A549 (cell line): ENCODE data around the gene SPTBN5. TPM values are rescaled to one million over a fixed set of nuclear protein-coding genes. Genes with fewer than 3 reads are reported as not detected.

ENCODE experiments used
- ATAC-seq, 2 experiments: fragments of 200-7000 bp in 1 of 2; fragments of >200 bp in 1 of 2; cut with Nextera tagmentation in 1 of 2; cut with Tn5 transposase in 1 of 2; 3 replicates each; pipeline versions ENCODE4 v1.8.0 to v1.9.1; 2018 to 2020; ENCODE audit warnings: mild to moderate bottlenecking in 1 of 2, moderate library complexity in 1 of 2
- CTCF ChIA-PET: fragments of 300-600 bp; sonication (Branson Sonifier 250); formaldehyde crosslinking; extraction: SDS; loops from one replicate; lab custom pipeline; 2021; ENCODE audit warnings: antibody characterized with exemption, inconsistent platforms; lab: Yijun Ruan, JAX
- POLR2A ChIA-PET: fragments of 350-600 bp; formaldehyde crosslinking; extraction: SDS; loops from one replicate; lab custom pipeline; 2021; ENCODE audit warnings: antibody characterized with exemption, inconsistent platforms; lab: Yijun Ruan, JAX
- DNase-seq, 2 experiments: peaks; one replicate each; pipeline versions ENCODE4 v3.0.0 to v3.0.0-alpha.2; 2011 to 2016; ENCODE audit warnings: low read depth in 1 of 2, low spot score in 1 of 2
- FAIRE-seq: peaks from 2 replicates; lab custom pipeline; 2011; peaks lifted over from hg19 to GRCh38; lab: Jason Lieb, UNC
- H3K27ac ChIP-seq, 2 experiments: fragments of >200 bp; sonication (Bioruptor Twin); formaldehyde crosslinking; 3 replicates each; pipeline ENCODE4 v1.5.1; 2016 to 2017
- H3K4me1 ChIP-seq: fragments of >200 bp; sonication (Bioruptor Twin); formaldehyde crosslinking; 3 replicates; pipeline ENCODE4 v1.6.1; 2016
- H3K4me2 ChIP-seq: fragments of >200 bp; sonication (Bioruptor Twin); formaldehyde crosslinking; 3 replicates; pipeline ENCODE4 v1.6.1; 2016
- H3K4me3 ChIP-seq: fragments of >200 bp; sonication (Bioruptor Twin); formaldehyde crosslinking; 3 replicates; pipeline ENCODE4 v1.5.1; 2016
- H3K9me3 ChIP-seq: fragments of >200 bp; sonication (Bioruptor Twin); formaldehyde crosslinking; 3 replicates; pipeline ENCODE4 v1.6.1; 2016
- ATOH8 ChIP-seq: fragments of 250-450 bp; sonication (Bioruptor Pico); IDR thresholded peaks from 2 replicates; pipeline ENCODE4 v1.5.0; 2020; ENCODE audit warnings: low read depth, mild to moderate bottlenecking, moderate library complexity
- BCL3 ChIP-seq: fragments of >200 bp; sonication (Bioruptor Twin); formaldehyde crosslinking; IDR thresholded peaks from 3 replicates; pipeline ENCODE4 v1.6.1; 2016
- BHLHE40 ChIP-seq: IDR thresholded peaks from 2 replicates; pipeline ENCODE4 v1.6.1; 2012; ENCODE audit warnings: low read depth, low read length, inconsistent platforms
- CBX2 ChIP-seq: fragments of 200-600 bp; sonication (generic); IDR thresholded peaks from 2 replicates; pipeline ENCODE4 v1.6.1; 2016; ENCODE audit warnings: low read depth, mild to moderate bottlenecking, borderline replicate concordance
- CBX8 ChIP-seq: fragments of 200-600 bp; sonication (generic); IDR thresholded peaks from 2 replicates; pipeline ENCODE4 v1.6.1; 2016
- EHF ChIP-seq: fragments of 250-450 bp; sonication (Bioruptor Pico); IDR thresholded peaks from 2 replicates; pipeline ENCODE4 v1.5.0; 2020; ENCODE audit warnings: mild to moderate bottlenecking
- ELK1 ChIP-seq: fragments of 150-350 bp; IDR thresholded peaks from 2 replicates; pipeline ENCODE4 v1.6.1; 2014; ENCODE audit warnings: low read depth, mild to moderate bottlenecking, low read length
- EP300 ChIP-seq, 2 experiments: fragments of >200 bp; sonication (Bioruptor Twin); formaldehyde crosslinking; IDR thresholded peaks; 2 replicates in 1 of 2; 3 replicates in 1 of 2; pipeline ENCODE4 v1.6.1; 2016 to 2017
- FOSL2 ChIP-seq, 2 experiments: fragments of 450-650 bp in 1 of 2; fragments of >200 bp in 1 of 2; sonication (Bioruptor Twin) in 1 of 2; formaldehyde crosslinking; IDR thresholded peaks; 2 replicates each; pipeline versions ENCODE4 v1.5.0 to v1.6.1; 2016 to 2020; ENCODE audit warnings: mild to moderate bottlenecking in 1 of 2, moderate library complexity in 1 of 2
- FOXS1 ChIP-seq: fragments of 250-450 bp; sonication (Bioruptor Pico); IDR thresholded peaks from 2 replicates; pipeline ENCODE4 v1.5.0; 2020; ENCODE audit warnings: mild to moderate bottlenecking, moderate library complexity
- HES2 ChIP-seq: fragments of >200 bp; sonication (Bioruptor Twin); formaldehyde crosslinking; IDR thresholded peaks from 2 replicates; pipeline ENCODE4 v1.6.1; 2016
- HMGXB4 ChIP-seq: fragments of 250-450 bp; sonication (Bioruptor Pico); IDR thresholded peaks from 2 replicates; pipeline ENCODE4 v1.5.0; 2021; ENCODE audit warnings: mild to moderate bottlenecking, moderate library complexity, borderline replicate concordance
- HOXA7 ChIP-seq: fragments of 250-450 bp; sonication (Bioruptor Pico); IDR thresholded peaks from 2 replicates; pipeline ENCODE4 v1.5.0; 2020; ENCODE audit warnings: mild to moderate bottlenecking, moderate library complexity
- HOXB13 ChIP-seq: fragments of 250-450 bp; sonication (Bioruptor Pico); IDR thresholded peaks from 2 replicates; pipeline ENCODE4 v1.5.0; 2020; ENCODE audit warnings: low read depth, mild to moderate bottlenecking, moderate library complexity
- JUNB ChIP-seq: fragments of >200 bp; sonication (Bioruptor Twin); formaldehyde crosslinking; IDR thresholded peaks from 2 replicates; pipeline ENCODE4 v1.6.1; 2016
- KDM1A ChIP-seq: fragments of 200-600 bp; sonication (generic); IDR thresholded peaks from 2 replicates; pipeline ENCODE4 v1.6.1; 2016; ENCODE audit warnings: low read depth, mild to moderate bottlenecking
- KDM5A ChIP-seq: fragments of 200-600 bp; sonication (generic); IDR thresholded peaks from 2 replicates; pipeline ENCODE4 v1.6.1; 2016; ENCODE audit warnings: antibody characterized with exemption, mild to moderate bottlenecking
- MYC ChIP-seq: IDR thresholded peaks from 2 replicates; pipeline ENCODE4 v1.6.1; 2012; ENCODE audit warnings: mild to moderate bottlenecking, inconsistent platforms, low read length, improper control_type of control experiment, borderline replicate concordance
- NPAS2 ChIP-seq: fragments of 250-450 bp; sonication (Bioruptor Pico); IDR thresholded peaks from 2 replicates; pipeline ENCODE4 v1.8.0; 2022; ENCODE audit warnings: mild to moderate bottlenecking, moderate library complexity, borderline replicate concordance
- PHF8 ChIP-seq: fragments of 200-600 bp; sonication (generic); IDR thresholded peaks from 2 replicates; pipeline ENCODE4 v1.6.1; 2016; ENCODE audit warnings: low read depth, mild to moderate bottlenecking, antibody characterized with exemption, moderate library complexity, borderline replicate concordance
- RAD21 ChIP-seq, 2 experiments: fragments of >200 bp in 1 of 2; sonication (Bioruptor Twin) in 1 of 2; formaldehyde crosslinking in 1 of 2; IDR thresholded peaks in 1 of 2; conservative IDR thresholded peaks in 1 of 2; 2 replicates in 1 of 2; 3 replicates in 1 of 2; pipeline ENCODE4 v1.6.1; 2012 to 2018; ENCODE audit warnings: inconsistent platforms in 1 of 2
- RFX5 ChIP-seq: fragments of 450-650 bp; IDR thresholded peaks from 2 replicates; pipeline ENCODE4 v1.7.1; 2014; ENCODE audit warnings: antibody characterized with exemption, mild to moderate bottlenecking, moderate library complexity
- RNF2 ChIP-seq: fragments of 200-600 bp; sonication (generic); IDR thresholded peaks from 2 replicates; pipeline ENCODE4 v1.6.1; 2016; ENCODE audit warnings: low read depth, mild to moderate bottlenecking, antibody characterized with exemption, moderate library complexity, borderline replicate concordance
- SMC3 ChIP-seq: fragments of >200 bp; sonication (Bioruptor Twin); formaldehyde crosslinking; IDR thresholded peaks from 3 replicates; pipeline ENCODE4 v1.6.1; 2018; ENCODE audit warnings: inconsistent platforms
- TFCP2L1 ChIP-seq: fragments of 250-450 bp; sonication (Bioruptor Pico); IDR thresholded peaks from 2 replicates; pipeline ENCODE4 v1.5.0; 2021; ENCODE audit warnings: mild to moderate bottlenecking
- TP53 ChIP-seq: fragments of 250-450 bp; sonication (Bioruptor Pico); IDR thresholded peaks from 2 replicates; pipeline ENCODE4 v1.5.0; 2021; ENCODE audit warnings: mild to moderate bottlenecking, moderate library complexity
- ZFP36 ChIP-seq: fragments of 450-650 bp; IDR thresholded peaks from 2 replicates; pipeline ENCODE4 v1.6.1; 2014; ENCODE audit warnings: borderline replicate concordance; ENCODE audit not compliant: partially characterized antibody
- ZSCAN20 ChIP-seq: fragments of 250-450 bp; sonication (Bioruptor Pico); IDR thresholded peaks from 2 replicates; pipeline ENCODE4 v1.8.0; 2022; ENCODE audit warnings: mild to moderate bottlenecking, moderate library complexity
- WGBS: methylation state at CpG from one replicate; pipeline ENCODE4 v1.1.6; 2017; ENCODE audit errors: missing lambda C conversion rate; 5-methylcytosine and 5-hydroxymethylcytosine counted together
- polyA plus RNA-seq, 4 experiments: library from polyadenylated mRNA; depleted of rRNA in 3 of 4; stranded (reverse); fragments of >200 nt; fragmentation: RNase III in 1 of 4; extraction: RNeasy Plus Mini Kit Qiagen cat#74134 plus additional on column Dnase treatment in 1 of 4; gene quantifications; 2 replicates in 3 of 4; 3 replicates in 1 of 4; pipeline ENCODE4 v1.2.3, GENCODE V29; 2011 to 2017

Gene SPTBN5
- polyA plus RNA-seq, 2 of the 4 experiments (the other 2 are of a cell fraction): 0.05 to 0.17 TPM

GRCh38 chr15:41821831-41822230, 72.0 kb downstream of the SPTBN5 start:
- WGBS: 90% methylated on average over 1 of the region's 4 CpGs

GRCh38 chr15:41820791-41821423, 72.9 kb downstream of the SPTBN5 start:
- TF ChIP-seq EP300 (IDR thresholded peaks at IDR 0.05): no peak
- no peak for TF ChIP-seq SMC3
- no peak for TF ChIP-seq KDM5A
- TF ChIP-seq CBX8: no peak
- no peak for TF ChIP-seq HOXA7
- TF ChIP-seq RFX5: no peak
- no peak for TF ChIP-seq HOXB13
- H3K27ac ChIP-seq: no peak overlapping the region
- no peak overlapping the region for H3K4me3 ChIP-seq
- WGBS: 62% methylated on average over 2 of the region's 6 CpGs
- ATAC-seq (no peak), DNase-seq (no peak), FAIRE-seq (no peak)
- no peaks in the 10 kb centered on the region for H3K4me1 ChIP-seq
- no peaks in the 10 kb centered on the region for H3K9me3 ChIP-seq
- CTCF ChIA-PET: interaction anchor here (2.7 kb wide), 1 partner anchor 9 kb away, joined by 22 read pairs; no protein-coding TSS in a partner anchor
- POLR2A ChIA-PET: no interaction called here
- no peak overlapping the region for H3K4me2 ChIP-seq

More at GRCh38 chr15:41821831-41822230, 72.0 kb downstream of the SPTBN5 start:
- Histone ChIP-seq H3K4me3 (no peak overlapping the region), H3K4me2 (no peak overlapping the region)
- ATAC-seq: no peak
- POLR2A ChIA-PET: no interaction called here
- no peak for TF ChIP-seq JUNB
- TF ChIP-seq BHLHE40: no peak
- TF ChIP-seq EP300 (IDR thresholded peaks at IDR 0.05): no peak
- no peak for TF ChIP-seq RFX5
- TF ChIP-seq TFCP2L1 (CRISPR knock-in tag): no peak
- no peak for TF ChIP-seq KDM1A
- no peak for TF ChIP-seq HES2
- no peak for TF ChIP-seq EHF (CRISPR knock-in tag)
- no peak for TF ChIP-seq BCL3
- no peak for TF ChIP-seq HMGXB4 (CRISPR knock-in tag)
- no peak for TF ChIP-seq ZFP36
- TF ChIP-seq CBX2: no peak
- no peak for TF ChIP-seq ZSCAN20 (CRISPR knock-in tag)
- no peak for TF ChIP-seq HOXB13
- no peak for TF ChIP-seq TP53 (CRISPR knock-in tag)
- TF ChIP-seq FOXS1 (CRISPR knock-in tag): no peak
- TF ChIP-seq, all 56 proteins: peak for 0
- CTCF ChIA-PET: interaction anchor here (2.7 kb wide), 1 partner anchor 10 kb away, joined by 22 read pairs; no protein-coding TSS in a partner anchor
- DNase-seq: no peak
- FAIRE-seq: no peak
- H3K4me1 ChIP-seq: no peaks in the 10 kb centered on the region
- no peak overlapping the region for H3K27ac ChIP-seq
- no peaks in the 10 kb centered on the region for H3K9me3 ChIP-seq

- Histone ChIP-seq H3K9me3 (no peaks in the 10 kb centered on the region), H3K4me2 (no peak overlapping the region), H3K27ac (no peak overlapping the region), H3K4me3 (no peak overlapping the region), H3K4me1 (no peaks in the 10 kb centered on the region)
- ChIA-PET CTCF (interaction anchor here (1.4 to 2.7 kb wide), 3 partner anchors 8 to 85 kb away, joined by 5 to 22 read pairs (median 5); no protein-coding TSS in a partner anchor), POLR2A (no interaction called here)
- FAIRE-seq (no peak), ATAC-seq (no peak), DNase-seq (no peak)
- 87% methylated on average over 8 of the region's 9 CpGs for WGBS
- TF ChIP-seq FOSL2 (IDR thresholded peaks at IDR 0.05) (no peak), FOSL2 (CRISPR knock-in tag; IDR thresholded peaks at IDR 0.05) (no peak), MYC (no peak), RAD21 (conservative IDR thresholded peaks at IDR 0.05 in 1 of 2, IDR thresholded peaks at IDR 0.05 in 1 of 2) (no peak), PHF8 (no peak), RNF2 (no peak), ELK1 (no peak), ATOH8 (CRISPR knock-in tag) (no peak), NPAS2 (CRISPR knock-in tag) (no peak)
Measured at GRCh38 chr15:41819455-41820050, 74.3 kb downstream of the SPTBN5 start.
